HepG2 (cell line): ENCODE data around the gene SSC5D. TPM values are rescaled to one million over a fixed set of nuclear protein-coding genes. Genes with fewer than 3 reads are reported as not detected.

Source experiments
- GPN1 ChIP-seq: sonication (generic); formaldehyde crosslinking; IDR thresholded peaks from 2 replicates; pipeline ENCODE4 v1.5.1; 2020; ENCODE audit warnings: missing genetic modification reagents, borderline replicate concordance
- HNF4A ChIP-seq: sonication (generic); formaldehyde crosslinking; IDR thresholded peaks from 2 replicates; pipeline ENCODE4 v1.4.0; 2020; ENCODE audit warnings: missing genetic modification reagents
- IRF2 ChIP-seq: IDR thresholded peaks from 2 replicates; pipeline ENCODE4 v1.6.1; 2018; ENCODE audit warnings: missing genetic modification reagents, missing compliant biosample characterization
- KAT8 ChIP-seq: IDR thresholded peaks from 2 replicates; pipeline ENCODE4 v1.6.1; 2016; ENCODE audit warnings: missing genetic modification reagents, missing compliant biosample characterization
- MIXL1 ChIP-seq: IDR thresholded peaks from 2 replicates; pipeline ENCODE4 v1.6.1; 2016
- MTA3 ChIP-seq: sonication (generic); formaldehyde crosslinking; IDR thresholded peaks from 2 replicates; pipeline ENCODE4 v1.4.0; 2020; ENCODE audit warnings: missing genetic modification reagents
- NCOA2 ChIP-seq: sonication (generic); formaldehyde crosslinking; IDR thresholded peaks from 2 replicates; pipeline ENCODE4 v1.8.0; 2022; ENCODE audit warnings: inconsistent platforms
- NFYC ChIP-seq: IDR thresholded peaks from 2 replicates; pipeline ENCODE4 v1.6.1; 2016; ENCODE audit warnings: missing genetic modification reagents, missing compliant biosample characterization
- NR1H2 ChIP-seq: sonication (generic); formaldehyde crosslinking; IDR thresholded peaks from 2 replicates; pipeline ENCODE4 v1.8.1; 2022; ENCODE audit warnings: low read depth, missing genetic modification reagents, borderline replicate concordance
- NR2F2 ChIP-seq: IDR thresholded peaks from 2 replicates; pipeline ENCODE4 v1.6.1; 2012; ENCODE audit warnings: low read depth, inconsistent platforms, borderline replicate concordance
- NR3C1 ChIP-seq: sonication (generic); formaldehyde crosslinking; IDR thresholded peaks from 2 replicates; pipeline ENCODE4 v1.4.0; 2020; ENCODE audit warnings: missing genetic modification reagents
- PRMT3 ChIP-seq: sonication (generic); formaldehyde crosslinking; IDR thresholded peaks from 2 replicates; pipeline ENCODE4 v1.8.1; 2022; ENCODE audit warnings: low read depth, mild to moderate bottlenecking, moderate library complexity, missing genetic modification reagents, borderline replicate concordance
- RAD21 ChIP-seq: fragments of 450-650 bp; formaldehyde crosslinking; IDR thresholded peaks from 2 replicates; pipeline ENCODE4 v1.5.0; 2020; ENCODE audit warnings: mild to moderate bottlenecking
- RARG ChIP-seq: sonication (generic); formaldehyde crosslinking; IDR thresholded peaks from 2 replicates; pipeline ENCODE4 v1.4.0; 2020; ENCODE audit warnings: low read depth, mild to moderate bottlenecking, missing genetic modification reagents
- RFXAP ChIP-seq: sonication (generic); formaldehyde crosslinking; IDR thresholded peaks from 2 replicates; pipeline ENCODE4 v1.4.0; 2020; ENCODE audit warnings: missing genetic modification reagents, borderline replicate concordance
- SKI ChIP-seq: fragments of 450-650 bp; IDR thresholded peaks from one replicate; pipeline ENCODE4 v1.6.1; 2018; ENCODE audit warnings: mild to moderate bottlenecking; ENCODE audit not compliant: partially characterized antibody
- SPEN ChIP-seq: sonication (generic); formaldehyde crosslinking; IDR thresholded peaks from 2 replicates; pipeline ENCODE4 v1.5.1; 2020; ENCODE audit warnings: low read depth, mild to moderate bottlenecking, missing genetic modification reagents
- ZFP41 ChIP-seq: sonication (generic); formaldehyde crosslinking; IDR thresholded peaks from 2 replicates; pipeline ENCODE4 v1.4.0; 2020; ENCODE audit warnings: mild to moderate bottlenecking, missing genetic modification reagents, borderline replicate concordance
- ZFX ChIP-seq: sonication (generic); formaldehyde crosslinking; IDR thresholded peaks from 2 replicates; pipeline ENCODE4 v1.4.0; 2020; ENCODE audit warnings: mild to moderate bottlenecking, low read depth, missing genetic modification reagents, moderate library complexity
- ZNF207 ChIP-seq: fragments of 450-650 bp; IDR thresholded peaks from 2 replicates; pipeline ENCODE4 v1.6.1; 2016; ENCODE audit warnings: antibody characterized with exemption, borderline replicate concordance
- ZNF225 ChIP-seq: sonication (generic); formaldehyde crosslinking; IDR thresholded peaks from 2 replicates; pipeline ENCODE4 v1.4.0; 2020; ENCODE audit warnings: mild to moderate bottlenecking, missing genetic modification reagents
- ZNF672 ChIP-seq: sonication (generic); formaldehyde crosslinking; IDR thresholded peaks from 2 replicates; pipeline ENCODE4 v1.8.1; 2022; ENCODE audit warnings: missing genetic modification reagents
- ZNF839 ChIP-seq: sonication (generic); formaldehyde crosslinking; IDR thresholded peaks from 2 replicates; pipeline ENCODE4 v1.4.0; 2020; ENCODE audit warnings: missing genetic modification reagents, mild to moderate bottlenecking, borderline replicate concordance
- polyA plus RNA-seq, 8 experiments: library from polyadenylated mRNA; depleted of rRNA in 3 of 8; stranded (reverse) in 7 of 8; unstranded in 1 of 8; fragments of >200 nt; fragmentation: Illumina TruSeq in 4 of 8; extraction: Trizol in 4 of 8; gene quantifications; 2 replicates each; pipeline versions ENCODE4 v1.2.1 to v1.2.3, GENCODE V29; 2011 to 2016; ENCODE audit warnings: low read depth in 4 of 8, missing spikeins in 1 of 8, mixed read lengths in 1 of 8; ENCODE audit not compliant: insufficient read depth in 1 of 8
- total RNA-seq, 5 experiments: library from RNA; depleted of rRNA; stranded (reverse); fragments of >200 nt; fragmentation: Illumina TruSeq; extraction: Trizol; gene quantifications; 2 replicates each; pipeline ENCODE4 v1.2.3, GENCODE V29; 2016; ENCODE audit warnings: low read depth in 1 of 5
- TF ChIP-seq, protein P1 (sequence below): fragments of 450-650 bp; IDR thresholded peaks from 2 replicates; pipeline ENCODE4 v1.6.1; 2016
- TF ChIP-seq, protein P2 (sequence below): sonication (generic); formaldehyde crosslinking; IDR thresholded peaks from 2 replicates; pipeline ENCODE4 v1.9.0; 2022; ENCODE audit warnings: low read depth, missing genetic modification reagents
- TF ChIP-seq, protein P3 (sequence below): sonication (generic); formaldehyde crosslinking; IDR thresholded peaks from 2 replicates; pipeline ENCODE4 v1.8.0; 2022; ENCODE audit warnings: mild to moderate bottlenecking, missing genetic modification reagents, moderate library complexity
- TF ChIP-seq, protein P4 (sequence below): sonication (generic); formaldehyde crosslinking; IDR thresholded peaks from 2 replicates; pipeline ENCODE4 v1.4.0; 2020; ENCODE audit warnings: missing genetic modification reagents, mild to moderate bottlenecking, borderline replicate concordance

The SSC5D gene
- total and polyA plus RNA-seq, 2 of the 13 experiments (the other 11 are each of a cell fraction or from before 2014, with no cell fraction given), result not detected

DNA sequence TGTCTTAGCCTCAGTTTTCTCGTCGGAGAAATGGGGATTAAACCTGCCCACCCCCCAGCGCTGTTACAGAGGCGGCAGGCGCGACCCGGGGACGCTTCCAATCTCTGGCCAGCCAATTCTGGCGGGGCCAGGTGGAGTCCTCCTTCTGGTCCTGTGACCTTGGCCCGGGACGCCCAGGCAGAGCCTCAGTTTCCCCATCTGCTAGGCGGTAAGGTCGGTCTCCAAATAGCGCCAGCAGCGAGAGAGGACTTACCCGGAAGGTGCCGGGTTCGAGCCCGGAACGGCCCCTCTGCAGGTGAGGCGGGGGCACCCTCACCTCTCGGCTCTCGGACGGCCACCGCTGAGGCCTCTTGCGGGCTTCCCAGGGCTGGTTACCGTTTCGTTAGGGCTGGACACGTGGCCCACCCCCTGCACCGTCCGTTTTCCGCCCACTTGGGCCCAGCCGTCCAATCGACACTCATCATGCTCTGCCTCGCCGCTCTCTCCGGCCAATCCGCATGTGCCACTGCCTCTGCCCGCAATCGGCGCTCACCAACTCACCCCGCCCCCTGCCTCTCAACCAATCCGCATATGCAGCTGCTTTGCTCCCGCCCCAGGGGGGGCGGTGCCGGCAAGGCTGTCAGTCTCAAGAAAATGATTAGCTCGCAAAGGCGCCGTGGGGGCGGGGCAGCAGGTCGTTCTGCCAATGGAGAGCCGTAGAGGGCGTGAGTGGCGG, 26.8 kb upstream of the SSC5D start, which contains the start of gene ISOC2 (continued):
- TF ChIP-seq, protein P1, sequence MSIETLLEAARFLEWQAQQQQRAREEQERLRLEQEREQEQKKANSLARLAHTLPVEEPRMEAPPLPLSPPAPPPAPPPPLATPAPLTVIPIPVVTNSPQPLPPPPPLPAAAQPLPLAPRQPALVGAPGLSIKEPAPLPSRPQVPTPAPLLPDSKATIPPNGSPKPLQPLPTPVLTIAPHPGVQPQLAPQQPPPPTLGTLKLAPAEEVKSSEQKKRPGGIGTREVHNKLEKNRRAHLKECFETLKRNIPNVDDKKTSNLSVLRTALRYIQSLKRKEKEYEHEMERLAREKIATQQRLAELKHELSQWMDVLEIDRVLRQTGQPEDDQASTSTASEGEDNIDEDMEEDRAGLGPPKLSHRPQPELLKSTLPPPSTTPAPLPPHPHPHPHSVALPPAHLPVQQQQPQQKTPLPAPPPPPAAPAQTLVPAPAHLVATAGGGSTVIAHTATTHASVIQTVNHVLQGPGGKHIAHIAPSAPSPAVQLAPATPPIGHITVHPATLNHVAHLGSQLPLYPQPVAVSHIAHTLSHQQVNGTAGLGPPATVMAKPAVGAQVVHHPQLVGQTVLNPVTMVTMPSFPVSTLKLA, result peak; percentile 89
- TF ChIP-seq NR3C1 (CRISPR knock-in tag), result no peak
- TF ChIP-seq NR2F2, result no peak
- TF ChIP-seq SPEN, result no peak
- peak; percentile 53; the same call in 1 of the 2 replicates for TF ChIP-seq NCOA2 (CRISPR knock-in tag)
- no peak for TF ChIP-seq ZFP41 (CRISPR knock-in tag)
- TF ChIP-seq KAT8 (CRISPR knock-in tag), result peak; percentile 54
- no peak for TF ChIP-seq ZNF672 (CRISPR knock-in tag)
- TF ChIP-seq IRF2, result no peak
- TF ChIP-seq RAD21, result peak; percentile 68
- no peak for TF ChIP-seq NR1H2 (CRISPR knock-in tag)
- no peak for TF ChIP-seq MTA3 (CRISPR knock-in tag)
- peak; percentile 77 for TF ChIP-seq HNF4A
- TF ChIP-seq SKI, result peak; percentile 7
- TF ChIP-seq, protein P2, sequence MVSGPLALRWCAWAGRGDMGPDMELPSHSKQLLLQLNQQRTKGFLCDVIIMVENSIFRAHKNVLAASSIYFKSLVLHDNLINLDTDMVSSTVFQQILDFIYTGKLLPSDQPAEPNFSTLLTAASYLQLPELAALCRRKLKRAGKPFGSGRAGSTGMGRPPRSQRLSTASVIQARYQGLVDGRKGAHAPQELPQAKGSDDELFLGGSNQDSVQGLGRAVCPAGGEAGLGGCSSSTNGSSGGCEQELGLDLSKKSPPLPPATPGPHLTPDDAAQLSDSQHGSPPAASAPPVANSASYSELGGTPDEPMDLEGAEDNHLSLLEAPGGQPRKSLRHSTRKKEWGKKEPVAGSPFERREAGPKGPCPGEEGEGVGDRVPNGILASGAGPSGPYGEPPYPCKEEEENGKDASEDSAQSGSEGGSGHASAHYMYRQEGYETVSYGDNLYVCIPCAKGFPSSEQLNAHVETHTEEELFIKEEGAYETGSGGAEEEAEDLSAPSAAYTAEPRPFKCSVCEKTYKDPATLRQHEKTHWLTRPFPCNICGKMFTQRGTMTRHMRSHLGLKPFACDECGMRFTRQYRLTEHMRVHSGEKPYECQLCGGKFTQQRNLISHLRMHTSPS, result peak; percentile 55; the same call in 1 of the 2 replicates
- TF ChIP-seq ZNF839 (CRISPR knock-in tag), result no peak
- peak; percentile 54; the same call in 1 of the 2 replicates for TF ChIP-seq RFXAP (CRISPR knock-in tag)
- TF ChIP-seq PRMT3 (CRISPR knock-in tag), result no peak
- TF ChIP-seq ZNF207, result no peak
- TF ChIP-seq, protein P3, sequence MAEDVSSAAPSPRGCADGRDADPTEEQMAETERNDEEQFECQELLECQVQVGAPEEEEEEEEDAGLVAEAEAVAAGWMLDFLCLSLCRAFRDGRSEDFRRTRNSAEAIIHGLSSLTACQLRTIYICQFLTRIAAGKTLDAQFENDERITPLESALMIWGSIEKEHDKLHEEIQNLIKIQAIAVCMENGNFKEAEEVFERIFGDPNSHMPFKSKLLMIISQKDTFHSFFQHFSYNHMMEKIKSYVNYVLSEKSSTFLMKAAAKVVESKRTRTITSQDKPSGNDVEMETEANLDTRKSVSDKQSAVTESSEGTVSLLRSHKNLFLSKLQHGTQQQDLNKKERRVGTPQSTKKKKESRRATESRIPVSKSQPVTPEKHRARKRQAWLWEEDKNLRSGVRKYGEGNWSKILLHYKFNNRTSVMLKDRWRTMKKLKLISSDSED (CRISPR knock-in tag), result no peak
- peak; percentile 84; the same call in 1 of the 2 replicates for TF ChIP-seq ZFX (CRISPR knock-in tag)
- TF ChIP-seq GPN1 (CRISPR knock-in tag), result no peak
- peak; percentile 97 for TF ChIP-seq NFYC (CRISPR knock-in tag)
- peak; percentile 78; the same call in 1 of the 2 replicates for TF ChIP-seq ZNF225
- TF ChIP-seq MIXL1 (CRISPR knock-in tag), result peak; percentile 24; the same call in 1 of the 2 replicates
- TF ChIP-seq, protein P4, sequence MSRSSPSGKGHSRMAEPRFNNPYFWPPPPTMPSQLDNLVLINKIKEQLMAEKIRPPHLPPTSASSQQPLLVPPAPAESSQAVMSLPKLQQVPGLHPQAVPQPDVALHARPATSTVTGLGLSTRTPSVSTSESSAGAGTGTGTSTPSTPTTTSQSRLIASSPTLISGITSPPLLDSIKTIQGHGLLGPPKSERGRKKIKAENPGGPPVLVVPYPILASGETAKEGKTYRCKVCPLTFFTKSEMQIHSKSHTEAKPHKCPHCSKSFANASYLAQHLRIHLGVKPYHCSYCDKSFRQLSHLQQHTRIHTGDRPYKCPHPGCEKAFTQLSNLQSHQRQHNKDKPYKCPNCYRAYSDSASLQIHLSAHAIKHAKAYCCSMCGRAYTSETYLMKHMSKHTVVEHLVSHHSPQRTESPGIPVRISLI, result no peak; the same call in 1 of the 2 replicates
- TF ChIP-seq RARG (CRISPR knock-in tag), result no peak
